Stimulated activated CD8-positive, alpha-beta memory T cell treated with anti-CD3 and anti-CD28 coated beads, Interleukin-12 subunit alpha, Interleukin-12 subunit beta, amount 100 ng/mL, for 4 hours (primary cell): ENCODE results near the gene PRR16.

Experiments used
- DNase-seq: peaks from one replicate; pipeline ENCODE4 v3.0.0-alpha.2; 2020; ENCODE audit warnings: low read depth

PRR16 gene

DNA sequence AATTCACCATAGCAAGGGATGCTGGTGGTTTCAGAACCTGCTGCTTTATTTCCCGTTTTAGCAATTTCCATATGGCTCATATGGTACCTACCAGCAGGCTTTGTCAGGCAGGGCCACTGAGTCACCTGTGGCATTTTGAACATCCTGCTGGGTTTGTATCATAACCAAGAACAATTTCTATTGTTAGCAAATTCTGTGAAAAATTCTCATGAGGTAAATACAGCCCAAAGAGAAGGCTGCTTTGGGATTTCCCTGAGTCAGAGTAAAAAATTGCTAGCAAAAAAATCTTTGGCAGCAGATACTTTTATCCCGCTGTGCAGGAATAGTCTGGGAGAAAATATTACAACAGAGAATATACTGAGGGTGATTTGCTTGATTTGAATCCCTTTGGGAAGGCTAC, 52.7 kb downstream of the PRR16 start:
- DNase-seq = no peak

DNA sequence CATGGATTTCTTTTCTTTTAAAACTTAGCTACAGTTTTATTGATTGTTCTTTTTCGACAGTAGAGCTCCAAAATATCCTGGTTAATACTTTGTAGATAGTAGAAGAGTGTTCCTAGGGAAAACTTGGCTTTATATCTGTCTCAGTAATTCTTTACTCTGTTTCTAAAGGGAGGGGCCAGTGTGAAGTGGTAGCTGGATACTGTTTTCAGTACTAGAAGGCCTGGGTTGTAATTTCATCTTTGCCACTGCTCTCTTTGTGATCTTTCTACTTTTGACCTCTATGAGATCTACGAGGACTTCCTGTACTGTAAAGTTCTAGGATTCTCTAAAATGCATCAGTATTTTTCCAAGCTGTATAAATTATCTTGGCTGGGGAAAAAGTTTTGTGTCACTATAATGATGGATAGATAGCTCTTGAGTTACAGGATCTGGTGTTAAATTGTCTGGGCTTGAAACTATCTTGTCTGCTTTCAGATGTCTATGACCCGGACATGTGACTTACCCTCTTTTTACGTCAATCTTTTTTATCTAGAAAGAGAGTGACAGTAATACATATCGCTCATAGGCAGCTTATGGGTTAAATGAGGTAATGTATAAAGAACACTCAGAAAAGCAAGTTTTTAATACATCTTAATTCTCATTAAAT, 53.6 kb downstream of the PRR16 start:
- no peak for DNase-seq

DNA sequence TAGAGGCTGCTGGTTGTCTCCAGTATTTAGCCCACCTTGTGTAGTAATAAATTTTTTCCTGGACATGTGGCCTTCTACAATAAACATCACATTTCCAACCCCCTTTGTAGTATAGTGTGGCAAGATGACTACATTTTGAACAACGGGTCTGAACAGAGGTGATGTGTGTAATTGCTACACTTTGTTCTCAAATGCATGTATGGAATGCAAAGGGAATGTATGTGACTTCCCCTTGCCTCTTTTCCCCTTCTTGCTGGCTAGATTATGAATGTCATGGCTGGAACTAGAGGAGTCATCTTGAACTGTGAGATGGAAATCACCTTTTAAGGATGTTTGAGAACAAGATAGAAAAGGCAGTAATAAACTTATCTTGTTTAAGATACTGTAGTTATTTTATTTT, 54.5 kb downstream of the PRR16 start:
- no peak for DNase-seq

DNA sequence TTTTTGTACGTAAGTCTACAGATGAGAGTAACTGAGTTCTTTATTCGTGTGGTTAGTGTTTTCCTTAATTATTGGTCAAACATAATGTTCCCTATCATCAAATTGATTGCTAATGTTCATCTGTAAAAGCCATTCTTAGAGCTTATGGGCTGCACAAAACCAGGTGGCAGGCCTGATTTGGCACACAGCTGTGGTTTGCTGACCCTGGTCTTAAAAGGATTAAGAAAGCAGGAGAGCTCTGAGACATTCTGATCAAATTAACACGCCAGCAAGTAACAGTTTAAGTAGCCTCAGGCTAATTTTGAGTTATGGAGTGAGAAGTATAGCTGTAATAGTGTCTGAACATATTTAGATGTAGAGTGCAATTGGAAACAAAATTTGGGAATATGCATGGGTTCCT, 63.2 kb downstream of the PRR16 start:
- DNase-seq = no peak

DNA sequence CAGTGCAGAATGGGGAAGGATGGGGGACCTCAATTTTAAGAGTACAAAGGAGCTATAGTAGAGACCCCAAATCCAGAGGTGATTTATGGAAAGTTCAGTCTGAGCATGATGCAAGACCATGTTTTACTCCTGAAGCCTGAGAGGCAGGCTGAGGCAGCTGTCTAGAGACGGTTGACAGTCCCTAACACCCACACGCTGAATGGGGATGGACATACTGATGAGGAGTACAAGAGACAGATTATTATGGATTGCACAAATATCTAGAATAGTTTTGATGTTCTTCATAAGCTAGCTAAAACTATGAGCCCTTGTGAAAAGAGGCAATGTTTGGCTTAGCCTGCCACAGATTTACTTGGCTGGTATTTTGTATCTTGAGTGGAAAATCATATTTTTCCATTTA, 64.5 kb downstream of the PRR16 start:
- DNase-seq = no peak

DNA sequence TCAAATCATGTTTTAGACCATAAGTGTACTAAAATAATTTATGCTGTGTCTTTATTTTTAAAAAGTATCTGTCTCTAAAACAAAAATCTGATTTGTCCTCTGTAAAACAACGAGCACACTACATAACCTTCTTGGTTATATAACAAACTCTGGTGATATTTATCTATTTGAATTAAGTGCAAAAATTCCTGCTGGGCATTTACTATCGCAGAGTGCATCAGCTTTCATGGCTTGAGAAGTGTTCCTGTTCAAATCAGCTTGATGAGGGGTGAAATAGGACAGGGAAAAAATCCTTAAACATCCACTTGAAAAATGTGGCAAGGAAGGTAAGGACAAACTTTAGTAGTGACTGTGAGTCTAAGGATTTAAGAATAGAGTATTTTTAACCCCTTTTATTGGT, 65.3 kb downstream of the PRR16 start:
- DNase-seq = no peak

DNA sequence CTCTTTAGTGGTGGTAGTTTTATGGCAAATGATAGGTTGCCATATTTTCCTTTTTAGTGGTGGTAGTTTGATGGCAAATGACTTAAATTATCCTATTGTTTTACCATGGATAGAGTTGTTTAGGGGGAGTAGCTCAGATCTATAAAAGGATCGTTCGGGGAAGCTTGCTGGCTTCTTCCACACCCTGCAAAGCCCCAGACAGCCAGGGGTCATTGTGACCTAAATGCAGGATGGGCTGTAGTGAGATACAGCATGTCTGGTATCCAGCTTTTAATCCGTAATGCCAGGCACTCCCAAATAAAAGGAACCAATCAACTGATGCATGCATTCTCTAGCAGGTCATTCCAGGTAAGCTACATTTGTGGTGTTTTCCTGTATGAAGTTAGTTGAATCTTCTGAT, 67.1 kb downstream of the PRR16 start:
- no peak for DNase-seq

DNA sequence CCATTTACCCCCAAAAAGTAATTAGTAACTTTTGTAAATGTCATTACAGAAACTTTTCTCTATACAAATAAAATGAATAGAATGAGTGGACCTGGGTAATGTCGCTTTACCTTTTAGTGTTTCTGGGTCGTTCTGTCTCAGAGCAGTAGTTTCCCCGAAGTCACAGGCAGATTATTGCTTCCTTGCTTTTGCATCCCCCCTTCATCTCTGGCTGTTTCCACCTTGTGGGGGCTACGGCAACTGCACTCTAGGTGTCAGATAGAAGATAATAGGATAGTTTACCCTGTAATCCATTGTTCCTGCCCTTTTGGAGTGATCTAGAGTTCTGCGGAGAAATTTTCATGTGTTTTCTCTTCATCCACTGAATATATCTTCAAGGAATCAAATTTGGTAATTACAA, 68.7 kb downstream of the PRR16 start:
- no peak for DNase-seq

DNA sequence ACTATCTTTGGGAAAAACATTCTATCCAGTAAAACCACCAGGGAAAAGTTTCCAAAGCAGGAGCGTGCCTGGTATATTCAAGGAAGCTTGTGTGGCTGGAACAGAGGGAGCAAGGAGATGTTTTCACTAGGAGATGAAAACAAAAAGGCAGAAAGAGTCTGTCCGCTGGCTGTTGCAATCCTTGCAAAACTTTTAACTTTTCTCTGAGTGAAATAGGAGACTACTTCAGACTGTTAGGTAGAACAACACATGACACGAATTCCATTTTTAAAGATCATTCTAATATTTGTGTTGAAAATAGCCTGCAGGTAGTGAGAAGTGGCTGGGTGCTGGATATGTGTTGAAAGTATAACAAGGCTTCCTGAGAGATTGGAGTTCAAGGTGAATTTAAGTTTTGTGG, 69.5 kb downstream of the PRR16 start:
- no peak for DNase-seq

DNA sequence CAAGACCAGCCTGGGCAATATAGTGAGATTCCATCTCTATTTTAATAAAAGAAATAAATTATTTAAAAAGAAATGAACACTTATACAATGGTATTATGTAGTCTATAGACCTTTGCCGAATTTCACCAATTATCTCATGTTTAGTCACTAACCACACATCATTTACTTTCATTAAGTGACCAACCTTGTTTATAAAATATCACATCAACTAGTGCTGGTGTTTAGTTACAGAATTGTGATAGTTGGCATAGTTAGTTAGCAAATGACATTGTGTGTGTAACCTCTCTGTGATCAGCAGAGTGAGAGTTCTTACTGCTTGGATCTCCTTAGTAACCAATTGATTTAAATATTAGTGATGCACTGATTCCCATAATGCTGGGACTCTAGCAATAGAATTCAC, 71.8 kb downstream of the PRR16 start:
- no peak for DNase-seq

DNA sequence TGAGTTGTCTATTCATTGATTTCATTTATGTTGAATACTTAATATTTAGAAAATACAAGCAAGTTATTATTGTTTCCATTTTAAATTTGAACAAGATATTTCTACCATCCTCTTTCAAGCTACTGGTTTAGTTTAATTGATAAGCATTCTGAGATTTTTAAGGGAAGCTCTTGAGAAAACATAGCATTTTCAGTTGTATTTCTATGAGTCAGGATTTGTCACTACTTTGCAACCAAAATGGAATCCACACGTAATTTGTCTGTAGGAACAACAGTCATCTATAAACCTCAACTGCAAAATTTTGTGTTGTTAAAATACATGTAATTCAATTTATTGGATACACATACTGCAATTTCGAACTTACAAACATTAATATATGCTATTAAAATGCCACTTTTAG, 74.0 kb downstream of the PRR16 start:
- DNase-seq = no peak

DNA sequence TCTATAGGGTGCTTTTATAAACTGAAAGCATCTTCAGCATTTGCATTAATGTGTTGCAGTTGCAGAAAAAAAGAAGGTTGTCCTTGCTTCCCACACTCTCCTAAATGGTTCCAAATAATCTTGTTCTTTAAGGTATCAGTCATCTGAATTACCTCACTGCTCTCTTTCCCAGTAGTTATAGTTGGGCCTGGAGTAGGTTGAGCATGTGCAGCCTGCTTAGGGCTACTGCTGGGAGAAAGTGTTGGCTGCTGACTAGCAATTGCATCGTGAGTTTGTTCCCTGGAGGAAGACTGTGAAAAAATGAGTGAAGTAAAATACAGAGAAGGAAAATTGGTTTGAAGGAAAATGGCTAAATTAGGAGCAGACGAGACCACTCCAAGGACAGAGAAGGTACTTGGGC, 74.5 kb downstream of the PRR16 start:
- DNase-seq = no peak

DNA sequence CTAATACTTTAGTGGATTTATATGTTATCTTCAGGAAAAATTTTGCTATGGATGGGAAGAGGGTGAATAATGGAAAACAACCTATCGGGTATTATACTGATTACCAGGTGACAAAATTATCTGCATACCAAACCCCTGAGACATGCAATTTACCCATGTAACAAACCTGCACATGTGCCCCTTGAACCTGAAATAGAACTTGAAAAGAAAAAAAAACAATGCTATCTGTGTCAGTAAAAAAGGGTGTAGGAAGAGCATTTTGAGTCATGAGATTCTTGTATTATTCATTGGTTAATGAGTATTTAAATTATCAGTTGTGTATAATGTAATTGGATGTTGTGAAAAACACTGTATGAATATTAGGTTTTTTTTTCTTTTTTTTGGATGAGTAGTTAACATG, 75.4 kb downstream of the PRR16 start:
- DNase-seq = no peak

DNA sequence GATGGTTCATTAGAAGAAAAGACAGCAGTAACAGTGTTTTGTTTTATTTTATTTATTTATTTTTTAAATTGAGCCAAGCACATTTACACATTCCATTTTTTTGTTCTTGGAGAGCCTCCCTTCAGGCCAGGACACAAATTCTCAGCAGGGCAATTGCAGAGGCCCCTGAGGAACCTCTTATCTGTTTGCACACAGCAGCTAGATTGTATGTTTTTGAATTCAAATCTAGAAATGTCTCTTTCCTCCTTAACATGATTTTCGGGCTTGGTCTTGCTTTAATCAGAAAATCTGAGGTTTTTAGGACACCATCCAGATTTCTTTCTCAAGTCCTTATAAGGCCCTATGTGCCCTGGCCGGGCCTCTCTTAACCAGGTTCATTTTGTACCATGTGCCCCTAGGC, 76.0 kb downstream of the PRR16 start:
- DNase-seq = no peak

DNA sequence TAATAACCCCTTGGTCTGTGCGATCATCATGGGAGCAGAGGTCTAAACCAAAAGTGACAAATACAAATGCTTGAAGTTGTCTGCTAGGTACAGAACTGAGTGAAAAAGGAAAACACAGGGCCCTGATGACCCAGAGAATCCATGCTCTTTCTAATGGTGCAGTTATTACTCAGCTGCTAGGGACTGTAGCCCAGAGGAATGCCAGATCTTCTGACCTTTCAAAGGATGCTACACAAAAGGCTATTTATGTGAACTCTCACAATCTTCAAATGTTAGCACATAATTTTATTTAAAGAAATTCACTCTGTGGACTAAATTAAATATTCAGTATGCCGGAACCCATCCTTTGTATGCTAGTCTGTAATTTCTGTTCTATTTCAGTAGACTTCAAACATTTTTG, 79.9 kb downstream of the PRR16 start:
- DNase-seq = no peak

DNA sequence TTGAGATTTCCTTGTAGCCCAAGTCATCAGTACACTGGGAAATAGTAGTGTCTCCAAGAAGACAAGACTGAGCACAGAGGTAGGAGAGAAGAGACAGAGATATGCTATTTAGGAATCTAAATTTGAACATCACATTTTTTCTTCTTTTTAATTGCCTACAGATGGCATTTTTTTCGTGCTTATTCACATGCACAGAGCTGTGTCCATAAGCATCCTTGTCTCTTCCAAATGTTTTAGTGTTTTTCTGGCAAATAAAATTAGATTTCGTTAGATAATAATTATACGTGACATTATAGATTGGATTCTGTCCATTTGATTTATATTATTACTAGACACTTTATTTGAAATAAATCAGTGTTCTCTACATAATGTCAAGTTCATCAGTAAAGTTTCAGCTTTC, 80.9 kb downstream of the PRR16 start:
- no peak for DNase-seq

DNA sequence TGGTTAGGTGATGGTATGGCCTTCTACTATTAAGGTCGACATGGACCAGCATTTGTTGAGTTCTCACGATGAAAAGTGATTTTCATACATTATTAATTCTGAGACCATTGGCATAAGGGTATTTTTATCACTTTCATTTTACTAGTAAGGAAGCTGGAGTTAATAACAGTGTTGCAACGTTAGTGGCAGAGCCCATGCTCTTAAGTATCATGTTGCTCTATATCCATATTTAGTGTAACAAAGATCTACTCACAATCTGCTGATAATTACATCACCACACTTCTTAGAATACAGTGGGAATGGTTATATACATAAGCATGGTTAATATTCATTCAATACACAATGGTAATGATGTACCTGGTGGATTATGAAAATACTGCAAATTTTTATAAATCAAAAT, 81.9 kb downstream of the PRR16 start:
- DNase-seq = no peak

DNA sequence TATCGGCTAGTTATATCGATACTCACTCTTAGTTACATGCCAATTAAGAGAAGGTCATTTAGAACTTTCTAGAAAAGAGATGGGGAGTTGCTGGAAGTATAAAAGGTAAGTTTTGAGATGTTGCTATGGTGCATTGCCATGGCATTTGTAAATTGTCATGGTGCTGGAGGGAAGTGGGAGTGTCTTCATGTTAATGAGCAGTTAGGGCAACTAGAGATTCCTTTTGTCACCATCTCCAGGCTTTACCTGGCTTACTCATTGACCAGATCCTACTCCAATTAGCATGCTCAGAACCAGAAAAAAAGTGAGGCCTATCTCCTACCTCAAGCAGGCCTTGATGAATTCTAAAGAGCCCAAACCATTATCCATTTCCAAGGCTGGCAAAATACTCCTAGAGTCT, 82.8 kb downstream of the PRR16 start:
- DNase-seq = no peak

DNA sequence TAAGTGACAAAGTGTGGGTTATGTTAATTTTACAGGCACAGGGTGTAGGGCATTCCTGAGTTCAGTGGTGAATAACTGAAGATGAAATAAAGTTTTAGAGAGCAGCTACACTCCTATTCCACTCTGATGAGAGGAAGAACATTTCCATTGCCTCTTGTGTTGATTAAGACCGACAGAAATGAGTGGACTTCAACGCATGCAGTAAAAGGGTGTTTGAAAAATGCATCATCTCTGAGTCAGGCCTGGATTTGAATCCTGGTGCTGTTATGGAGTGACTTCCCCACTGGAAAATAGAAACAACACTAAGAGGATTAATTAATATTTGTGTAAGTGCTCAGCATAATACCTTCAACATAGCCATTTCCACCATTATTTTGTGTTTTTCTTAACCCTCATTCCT, 86.3 kb downstream of the PRR16 start:
- DNase-seq = no peak

DNA sequence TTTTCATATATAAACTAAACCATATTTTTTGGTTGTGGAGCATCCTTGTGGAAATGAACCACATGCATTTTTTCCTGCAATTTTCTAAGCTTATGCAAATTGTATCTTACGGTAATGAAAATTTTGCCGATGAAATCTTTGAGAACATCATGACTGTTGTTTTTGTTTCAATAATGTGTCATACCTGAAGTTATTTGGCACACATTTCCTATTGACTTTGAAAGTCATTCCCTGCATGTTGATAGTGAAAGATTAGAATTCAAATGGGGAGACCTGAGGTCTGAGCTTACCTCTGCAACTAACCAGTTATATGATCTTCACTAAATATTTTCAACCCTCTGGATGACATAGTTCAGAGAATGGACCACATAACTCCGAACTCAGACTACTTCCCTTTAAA, 88.5 kb downstream of the PRR16 start:
- no peak for DNase-seq

DNA sequence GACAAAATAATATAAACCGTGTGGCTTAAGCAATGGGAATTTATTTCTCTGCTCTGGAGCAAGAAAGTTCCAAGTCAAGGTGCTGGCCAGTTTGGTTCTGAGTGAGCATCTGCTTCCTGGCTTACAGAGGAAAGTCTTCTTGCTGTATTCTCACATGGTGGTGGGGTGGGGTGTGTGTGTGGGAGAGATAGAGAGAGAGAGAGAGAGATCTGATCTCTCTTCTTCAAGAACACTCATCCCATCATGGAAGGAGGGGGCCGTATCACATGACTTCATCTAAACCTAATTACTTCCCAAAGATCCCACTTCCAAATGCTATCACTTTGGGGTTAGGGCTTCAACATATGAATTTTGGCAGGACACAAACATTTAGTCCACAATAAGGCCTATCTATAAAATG, 91.2 kb downstream of the PRR16 start:
- DNase-seq = no peak

DNA sequence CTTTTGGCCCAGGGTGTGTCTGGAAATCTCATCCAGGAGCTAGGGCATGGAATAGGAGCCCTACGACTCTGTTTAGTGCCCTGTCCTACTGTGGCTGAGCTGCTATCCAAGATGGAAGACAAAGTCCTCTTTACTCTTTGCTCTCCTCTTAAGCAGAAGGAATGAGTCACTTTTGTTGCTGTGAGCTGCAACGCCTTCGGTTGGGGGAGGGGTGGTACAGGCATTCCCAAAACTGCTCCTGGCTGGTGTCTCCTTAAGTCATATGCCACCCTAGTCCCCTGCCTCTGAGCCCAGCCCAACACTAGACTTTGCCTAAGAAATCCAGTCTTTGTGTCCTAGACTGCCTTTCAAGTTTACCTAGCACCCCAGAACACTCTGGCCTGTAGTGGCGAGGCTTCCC, 99.9 kb downstream of the PRR16 start:
- DNase-seq = no peak

DNA sequence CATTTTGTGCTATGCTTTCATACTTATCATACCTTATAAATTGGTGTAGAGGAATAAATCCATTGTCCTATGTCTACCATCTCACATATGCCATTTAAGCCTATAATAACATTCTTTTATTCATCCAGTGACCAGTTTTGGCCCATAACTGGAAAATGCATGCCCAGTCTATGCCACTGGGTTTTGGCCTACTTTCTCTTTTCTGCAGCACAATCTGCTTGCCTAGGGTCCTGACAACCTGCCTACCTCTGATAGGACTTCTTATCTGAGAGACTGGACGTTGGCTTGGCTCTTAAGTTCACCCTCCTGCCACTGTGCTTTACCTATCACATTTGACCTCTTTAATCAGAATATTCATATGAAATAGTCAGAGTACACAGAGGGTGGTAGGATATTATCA, 103.0 kb downstream of the PRR16 start:
- DNase-seq = no peak

DNA sequence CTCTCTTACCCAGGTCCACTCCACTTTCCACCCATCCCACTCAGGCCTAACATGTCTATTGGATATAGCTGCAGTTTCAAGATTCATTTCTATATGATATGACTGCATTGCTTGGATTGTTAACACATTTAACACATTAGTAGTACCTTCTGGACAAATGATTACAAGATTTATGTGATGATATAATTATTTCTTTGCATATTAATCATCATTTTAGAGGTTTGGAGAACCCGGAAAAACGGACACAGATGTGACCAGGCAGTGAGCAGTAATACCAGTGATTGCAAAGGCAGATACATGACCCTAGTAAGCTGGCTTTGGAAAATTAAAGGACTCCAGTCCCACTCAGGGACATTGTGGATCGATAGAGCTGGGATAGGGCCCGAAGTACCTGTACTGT, 103.8 kb downstream of the PRR16 start:
- no peak for DNase-seq

DNA sequence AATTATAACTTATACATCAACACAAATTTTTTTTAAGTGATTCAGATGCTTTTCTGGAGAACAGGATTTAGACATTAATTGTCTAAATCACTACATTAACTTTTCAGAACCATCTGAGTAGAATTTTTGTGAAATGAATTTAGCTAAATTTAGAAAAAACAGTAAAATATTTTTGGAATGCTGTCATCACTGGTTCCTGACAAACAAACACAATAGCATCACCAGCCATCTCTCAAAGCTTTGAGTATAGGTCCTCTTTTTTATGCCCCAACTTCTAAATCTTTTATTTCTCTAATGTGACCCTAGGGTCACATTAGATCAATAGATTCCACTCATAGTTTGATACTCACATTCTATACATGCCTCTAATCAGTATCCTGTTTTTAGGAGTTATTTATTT, 104.6 kb downstream of the PRR16 start:
- no peak for DNase-seq
